ENCODE measurements around the gene KANSL1.

DNA sequence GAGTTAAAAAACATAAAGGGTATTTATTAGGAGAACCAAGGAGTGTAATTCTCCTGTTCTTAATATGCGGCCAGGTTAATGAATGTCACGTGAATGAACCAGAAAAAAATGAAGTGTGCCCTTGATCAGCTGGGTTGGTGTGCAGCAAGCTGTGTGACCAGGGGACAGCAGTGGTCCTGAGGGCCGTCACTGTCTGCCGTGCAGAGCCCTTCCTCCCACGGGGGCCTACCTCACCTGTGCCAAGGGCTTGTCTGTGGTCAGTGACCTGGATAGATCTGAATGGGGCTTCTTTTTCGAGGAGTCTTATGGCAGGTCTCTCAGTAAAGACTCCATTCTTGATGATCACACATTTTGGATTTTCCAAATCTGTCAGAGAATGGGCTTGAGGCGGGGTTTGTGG lies 211.9 kb downstream of the KANSL1 start:
- no peak for TF ChIP-seq CTCF (IDR thresholded peaks at IDR 0.05)
- TF ChIP-seq POLR2AphosphoS5 (IDR thresholded peaks at IDR 0.05; ENCODE audit: low read depth, low read length): no peak
- TF ChIP-seq TCF7L2 (IDR thresholded peaks at IDR 0.05; ENCODE audit: low read depth, low read length): no peak
